Liver (tissue), 3 donors: ENCODE results near the gene HCCS.

ENCODE experiments used
- EGR1 ChIP-seq, 2 donors: IDR thresholded peaks; 2 replicates each; pipeline ENCODE4 v1.6.1; 2016 to 2018; ENCODE audit warnings: antibody characterized with exemption in 2 of 2, low read depth in 2 of 2
- GABPA ChIP-seq, 2 donors: IDR thresholded peaks in 1 of 2; conservative IDR thresholded peaks in 1 of 2; 2 replicates each; pipeline ENCODE4 v1.6.1; 2016; ENCODE audit warnings: antibody characterized with exemption in 2 of 2, mild to moderate bottlenecking in 1 of 2, moderate library complexity in 1 of 2
- HNF4A ChIP-seq, 2 donors: conservative IDR thresholded peaks; 2 replicates each; pipeline ENCODE4 v1.6.1; 2016; ENCODE audit warnings: antibody characterized with exemption in 2 of 2, mild to moderate bottlenecking in 2 of 2
- HNF4G ChIP-seq: IDR thresholded peaks from 2 replicates; pipeline ENCODE4 v1.6.1; 2016; ENCODE audit warnings: antibody characterized with exemption
- RAD21 ChIP-seq, 2 donors: IDR thresholded peaks; 2 replicates each; pipeline ENCODE4 v1.6.1; 2016; ENCODE audit warnings: antibody characterized with exemption in 2 of 2, mild to moderate bottlenecking in 2 of 2
- SP1 ChIP-seq: IDR thresholded peaks from 2 replicates; pipeline ENCODE4 v1.6.1; 2018; ENCODE audit warnings: antibody characterized with exemption, mild to moderate bottlenecking
- YY1 ChIP-seq: IDR thresholded peaks from 2 replicates; pipeline ENCODE4 v1.6.1; 2016; ENCODE audit warnings: antibody characterized with exemption, mild to moderate bottlenecking
- TF ChIP-seq, protein P1 (sequence below): fragments of 150-350 bp; IDR thresholded peaks from 2 replicates; pipeline ENCODE4 v1.5.1; 2017; ENCODE audit warnings: improper control_type of control experiment, low read depth, low read length; ENCODE audit not compliant: missing input control
- TF ChIP-seq, protein P2 (sequence below): IDR thresholded peaks from 2 replicates; pipeline ENCODE4 v1.6.1; 2016; ENCODE audit warnings: antibody characterized with exemption
- TF ChIP-seq, protein P3 (sequence below): IDR thresholded peaks from 2 replicates; pipeline ENCODE4 v1.6.1; 2016; ENCODE audit warnings: antibody characterized with exemption
- TF ChIP-seq, protein P4 (sequence below): IDR thresholded peaks from 2 replicates; pipeline ENCODE4 v1.6.1; 2016; ENCODE audit warnings: antibody characterized with exemption, mild to moderate bottlenecking
- TF ChIP-seq, protein P5 (sequence below): IDR thresholded peaks from 2 replicates; pipeline ENCODE4 v1.6.1; 2016; ENCODE audit warnings: antibody characterized with exemption
- donor health status: healthy.
- donor health status: healthy.

DNA sequence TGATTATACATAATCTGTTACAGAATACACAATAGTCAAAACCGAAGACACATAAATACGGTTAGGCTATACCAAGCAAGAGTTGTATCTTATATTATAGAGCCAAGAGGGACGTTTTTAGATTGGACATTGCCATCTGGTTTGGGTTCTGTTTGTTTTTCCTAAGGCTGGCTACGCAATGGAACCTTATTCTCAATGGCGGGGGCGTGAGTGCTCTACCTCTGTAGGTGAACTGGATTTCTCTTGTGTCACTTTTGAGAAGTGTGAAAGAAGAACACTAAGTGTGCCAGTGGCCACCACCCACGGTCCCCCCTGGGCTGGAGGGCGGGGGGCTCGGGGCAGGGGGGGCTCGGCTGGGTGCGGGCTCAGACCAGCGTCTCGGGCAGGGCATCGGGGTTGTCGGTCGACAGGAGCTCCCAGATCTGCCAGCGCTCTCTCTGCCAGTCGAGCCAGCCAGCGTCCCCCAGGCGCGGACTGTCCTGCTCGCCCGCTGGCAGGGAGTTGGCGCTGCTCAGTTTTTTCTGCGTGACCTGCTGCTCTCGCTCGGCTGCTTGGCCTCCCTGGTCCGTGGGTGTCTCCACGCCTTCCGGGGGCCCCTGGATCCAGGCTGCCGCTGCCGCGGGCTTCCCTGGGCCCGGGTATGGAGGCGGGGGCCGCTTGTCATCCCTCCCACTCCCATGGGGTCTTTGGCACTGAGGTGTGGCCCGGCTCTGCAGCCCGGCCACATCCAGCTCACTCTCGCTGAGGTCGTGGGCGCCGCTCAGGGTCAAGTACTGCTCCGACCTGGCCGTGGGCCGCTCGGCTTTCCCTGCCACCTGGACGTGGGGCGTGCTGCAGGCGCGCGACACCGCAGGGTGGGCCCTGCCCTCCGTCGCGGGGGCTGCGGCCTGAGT, 27.6 kb downstream of the HCCS start:
- TF ChIP-seq, protein P1, sequence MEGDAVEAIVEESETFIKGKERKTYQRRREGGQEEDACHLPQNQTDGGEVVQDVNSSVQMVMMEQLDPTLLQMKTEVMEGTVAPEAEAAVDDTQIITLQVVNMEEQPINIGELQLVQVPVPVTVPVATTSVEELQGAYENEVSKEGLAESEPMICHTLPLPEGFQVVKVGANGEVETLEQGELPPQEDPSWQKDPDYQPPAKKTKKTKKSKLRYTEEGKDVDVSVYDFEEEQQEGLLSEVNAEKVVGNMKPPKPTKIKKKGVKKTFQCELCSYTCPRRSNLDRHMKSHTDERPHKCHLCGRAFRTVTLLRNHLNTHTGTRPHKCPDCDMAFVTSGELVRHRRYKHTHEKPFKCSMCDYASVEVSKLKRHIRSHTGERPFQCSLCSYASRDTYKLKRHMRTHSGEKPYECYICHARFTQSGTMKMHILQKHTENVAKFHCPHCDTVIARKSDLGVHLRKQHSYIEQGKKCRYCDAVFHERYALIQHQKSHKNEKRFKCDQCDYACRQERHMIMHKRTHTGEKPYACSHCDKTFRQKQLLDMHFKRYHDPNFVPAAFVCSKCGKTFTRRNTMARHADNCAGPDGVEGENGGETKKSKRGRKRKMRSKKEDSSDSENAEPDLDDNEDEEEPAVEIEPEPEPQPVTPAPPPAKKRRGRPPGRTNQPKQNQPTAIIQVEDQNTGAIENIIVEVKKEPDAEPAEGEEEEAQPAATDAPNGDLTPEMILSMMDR: no peak
- TF ChIP-seq SP1: no peak
- TF ChIP-seq, protein P2, sequence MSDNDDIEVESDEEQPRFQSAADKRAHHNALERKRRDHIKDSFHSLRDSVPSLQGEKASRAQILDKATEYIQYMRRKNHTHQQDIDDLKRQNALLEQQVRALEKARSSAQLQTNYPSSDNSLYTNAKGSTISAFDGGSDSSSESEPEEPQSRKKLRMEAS: no peak
- no peak for TF ChIP-seq EGR1 (IDR thresholded peaks at IDR 0.05; ENCODE audit: low read depth in 2 of 2)
- TF ChIP-seq, protein P3, sequence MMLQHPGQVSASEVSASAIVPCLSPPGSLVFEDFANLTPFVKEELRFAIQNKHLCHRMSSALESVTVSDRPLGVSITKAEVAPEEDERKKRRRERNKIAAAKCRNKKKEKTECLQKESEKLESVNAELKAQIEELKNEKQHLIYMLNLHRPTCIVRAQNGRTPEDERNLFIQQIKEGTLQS: no peak
- no peak for TF ChIP-seq GABPA (IDR thresholded peaks at IDR 0.05 in 1 of 2, conservative IDR thresholded peaks at IDR 0.05 in 1 of 2)
- TF ChIP-seq RAD21 (IDR thresholded peaks at IDR 0.05): no peak
- no peak for TF ChIP-seq HNF4G
- no peak for TF ChIP-seq YY1
- TF ChIP-seq, protein P4, sequence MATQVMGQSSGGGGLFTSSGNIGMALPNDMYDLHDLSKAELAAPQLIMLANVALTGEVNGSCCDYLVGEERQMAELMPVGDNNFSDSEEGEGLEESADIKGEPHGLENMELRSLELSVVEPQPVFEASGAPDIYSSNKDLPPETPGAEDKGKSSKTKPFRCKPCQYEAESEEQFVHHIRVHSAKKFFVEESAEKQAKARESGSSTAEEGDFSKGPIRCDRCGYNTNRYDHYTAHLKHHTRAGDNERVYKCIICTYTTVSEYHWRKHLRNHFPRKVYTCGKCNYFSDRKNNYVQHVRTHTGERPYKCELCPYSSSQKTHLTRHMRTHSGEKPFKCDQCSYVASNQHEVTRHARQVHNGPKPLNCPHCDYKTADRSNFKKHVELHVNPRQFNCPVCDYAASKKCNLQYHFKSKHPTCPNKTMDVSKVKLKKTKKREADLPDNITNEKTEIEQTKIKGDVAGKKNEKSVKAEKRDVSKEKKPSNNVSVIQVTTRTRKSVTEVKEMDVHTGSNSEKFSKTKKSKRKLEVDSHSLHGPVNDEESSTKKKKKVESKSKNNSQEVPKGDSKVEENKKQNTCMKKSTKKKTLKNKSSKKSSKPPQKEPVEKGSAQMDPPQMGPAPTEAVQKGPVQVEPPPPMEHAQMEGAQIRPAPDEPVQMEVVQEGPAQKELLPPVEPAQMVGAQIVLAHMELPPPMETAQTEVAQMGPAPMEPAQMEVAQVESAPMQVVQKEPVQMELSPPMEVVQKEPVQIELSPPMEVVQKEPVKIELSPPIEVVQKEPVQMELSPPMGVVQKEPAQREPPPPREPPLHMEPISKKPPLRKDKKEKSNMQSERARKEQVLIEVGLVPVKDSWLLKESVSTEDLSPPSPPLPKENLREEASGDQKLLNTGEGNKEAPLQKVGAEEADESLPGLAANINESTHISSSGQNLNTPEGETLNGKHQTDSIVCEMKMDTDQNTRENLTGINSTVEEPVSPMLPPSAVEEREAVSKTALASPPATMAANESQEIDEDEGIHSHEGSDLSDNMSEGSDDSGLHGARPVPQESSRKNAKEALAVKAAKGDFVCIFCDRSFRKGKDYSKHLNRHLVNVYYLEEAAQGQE: no peak
- TF ChIP-seq, protein P5, sequence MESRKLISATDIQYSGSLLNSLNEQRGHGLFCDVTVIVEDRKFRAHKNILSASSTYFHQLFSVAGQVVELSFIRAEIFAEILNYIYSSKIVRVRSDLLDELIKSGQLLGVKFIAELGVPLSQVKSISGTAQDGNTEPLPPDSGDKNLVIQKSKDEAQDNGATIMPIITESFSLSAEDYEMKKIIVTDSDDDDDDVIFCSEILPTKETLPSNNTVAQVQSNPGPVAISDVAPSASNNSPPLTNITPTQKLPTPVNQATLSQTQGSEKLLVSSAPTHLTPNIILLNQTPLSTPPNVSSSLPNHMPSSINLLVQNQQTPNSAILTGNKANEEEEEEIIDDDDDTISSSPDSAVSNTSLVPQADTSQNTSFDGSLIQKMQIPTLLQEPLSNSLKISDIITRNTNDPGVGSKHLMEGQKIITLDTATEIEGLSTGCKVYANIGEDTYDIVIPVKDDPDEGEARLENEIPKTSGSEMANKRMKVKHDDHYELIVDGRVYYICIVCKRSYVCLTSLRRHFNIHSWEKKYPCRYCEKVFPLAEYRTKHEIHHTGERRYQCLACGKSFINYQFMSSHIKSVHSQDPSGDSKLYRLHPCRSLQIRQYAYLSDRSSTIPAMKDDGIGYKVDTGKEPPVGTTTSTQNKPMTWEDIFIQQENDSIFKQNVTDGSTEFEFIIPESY: no peak
- no peak for TF ChIP-seq HNF4A (conservative IDR thresholded peaks at IDR 0.05)
